DMS79 (cell line): Measurements from ENCODE around the gene SUN1.

Experiments used
- DNase-seq: peaks from one replicate; lab custom pipeline; 2025; lab: John Stamatoyannopoulos, UW

The SUN1 gene

GRCh38 chr7:877312-878232 is 45.3 kb downstream of the SUN1 start:
- DNase-seq: no peak

GRCh38 chr7:879093-879492 is 46.8 kb downstream of the SUN1 start:
- DNase-seq: no peak

DNA sequence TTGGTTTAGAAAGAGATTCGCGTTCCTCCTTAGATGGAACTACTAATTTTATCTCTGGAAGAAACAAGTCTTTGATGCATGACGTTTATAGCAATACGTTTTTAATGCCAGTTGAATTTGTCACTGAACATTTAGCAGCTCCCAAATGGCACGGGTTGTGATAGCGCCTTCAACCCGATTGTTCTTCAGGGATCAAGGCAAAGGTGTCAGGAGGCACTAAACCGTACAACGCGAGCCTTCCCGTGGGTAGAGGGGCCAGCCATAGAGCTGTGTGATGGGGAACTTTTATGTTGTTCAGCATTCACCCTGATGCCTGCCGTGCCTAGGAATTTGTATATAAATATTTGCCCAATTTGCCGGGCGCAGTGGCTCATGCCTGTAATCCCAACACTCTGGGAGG is 47.4 kb downstream of the SUN1 start:
- DNase-seq: no peak

GRCh38 chr7:880450-880849 is 48.2 kb downstream of the SUN1 start:
- DNase-seq: no peak

GRCh38 chr7:881441-882234 is 49.4 kb downstream of the SUN1 start:
- no peak for DNase-seq

GRCh38 chr7:882336-883035 is 50.2 kb downstream of the SUN1 start:
- DNase-seq: no peak

GRCh38 chr7:883055-884021 is 51.1 kb downstream of the SUN1 start:
- DNase-seq: no peak

GRCh38 chr7:884191-885003 is 52.1 kb downstream of the SUN1 start:
- DNase-seq: no peak

DNA sequence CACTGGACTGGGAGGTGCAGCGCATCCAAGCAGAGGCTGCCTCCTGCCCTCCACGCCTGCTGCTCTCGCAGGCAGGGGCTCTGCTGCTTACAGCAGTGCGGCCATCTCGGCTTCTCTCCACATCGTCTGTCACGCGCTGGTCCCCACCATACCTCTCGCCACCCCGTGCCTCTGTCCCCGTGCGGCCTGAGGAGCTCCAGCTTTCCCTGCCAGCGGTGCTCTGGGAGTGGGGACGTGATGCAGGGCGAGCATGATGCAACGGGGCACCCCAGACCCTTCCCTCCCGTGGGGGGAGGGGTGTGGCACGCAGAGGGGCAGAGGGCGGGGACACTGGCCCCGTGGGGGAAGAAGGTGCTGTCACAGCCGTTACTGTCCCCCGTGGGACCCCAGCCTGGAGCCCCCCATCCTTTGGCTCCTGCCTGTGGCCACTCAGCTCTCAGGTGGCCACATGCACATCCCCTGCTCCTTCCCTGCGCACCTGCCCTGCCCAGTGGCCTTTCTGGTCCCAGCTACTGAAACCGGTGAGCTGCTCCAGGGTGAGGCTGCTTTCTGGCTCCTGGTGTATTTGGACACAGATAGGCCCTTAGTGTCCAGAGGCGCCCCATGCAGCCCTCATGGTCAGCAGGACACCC is 53.1 kb downstream of the SUN1 start:
- DNase-seq: no peak

DNA sequence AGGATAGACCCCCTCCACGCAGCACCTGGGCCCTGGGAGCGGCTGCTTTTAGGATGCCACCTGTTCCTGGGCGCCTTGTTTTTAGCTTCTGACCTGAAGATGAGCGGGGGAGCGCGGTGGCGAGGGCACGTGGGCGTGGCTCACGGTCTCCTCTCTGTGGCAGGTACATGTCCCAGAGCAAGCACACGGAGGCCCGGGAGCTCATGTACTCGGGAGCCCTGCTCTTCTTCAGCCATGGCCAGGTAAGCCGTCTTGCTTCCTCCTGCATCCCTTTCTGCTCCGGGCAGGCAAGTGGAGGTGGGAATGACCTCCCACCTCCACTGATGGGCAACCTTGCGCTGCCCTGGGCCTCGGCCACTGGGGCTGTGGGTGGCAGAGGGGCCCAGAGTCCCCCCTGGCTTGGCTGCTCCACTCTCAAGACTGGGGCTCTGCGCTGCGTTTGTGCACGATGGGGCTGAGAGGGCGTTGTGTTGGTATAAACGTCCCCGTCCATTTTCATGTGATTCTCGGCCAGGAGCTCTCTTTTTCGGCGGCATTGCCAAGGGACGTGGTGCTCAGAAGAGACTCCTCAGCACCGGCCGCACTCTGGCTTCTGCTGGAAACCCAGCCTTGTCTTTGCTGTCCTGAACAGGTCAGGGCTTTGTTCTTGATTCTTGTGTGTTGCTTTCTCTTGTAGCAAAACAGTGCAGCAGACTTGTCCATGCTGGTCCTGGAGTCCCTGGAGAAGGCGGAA is 53.8 kb downstream of the SUN1 start:
- DNase-seq: no peak

GRCh38 chr7:886626-887487 is 54.6 kb downstream of the SUN1 start:
- no peak for DNase-seq

DNA sequence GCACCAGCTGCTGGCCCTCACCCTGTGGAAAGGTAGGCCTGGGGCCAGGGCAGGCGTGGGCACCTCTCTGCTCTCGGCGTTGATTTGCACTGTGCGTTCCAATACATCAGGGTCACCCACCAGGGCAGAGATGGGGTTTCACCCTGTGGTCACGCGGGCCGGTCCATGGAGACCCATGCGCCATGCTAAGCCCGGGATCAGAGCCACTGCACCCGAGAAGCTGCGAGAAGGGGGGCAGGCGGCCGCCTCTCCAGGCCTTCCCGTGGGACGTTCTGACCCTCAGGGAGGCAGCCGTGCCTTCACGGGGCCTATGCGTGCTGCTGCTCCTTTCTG is 55.2 kb downstream of the SUN1 start:
- DNase-seq: no peak

DNA sequence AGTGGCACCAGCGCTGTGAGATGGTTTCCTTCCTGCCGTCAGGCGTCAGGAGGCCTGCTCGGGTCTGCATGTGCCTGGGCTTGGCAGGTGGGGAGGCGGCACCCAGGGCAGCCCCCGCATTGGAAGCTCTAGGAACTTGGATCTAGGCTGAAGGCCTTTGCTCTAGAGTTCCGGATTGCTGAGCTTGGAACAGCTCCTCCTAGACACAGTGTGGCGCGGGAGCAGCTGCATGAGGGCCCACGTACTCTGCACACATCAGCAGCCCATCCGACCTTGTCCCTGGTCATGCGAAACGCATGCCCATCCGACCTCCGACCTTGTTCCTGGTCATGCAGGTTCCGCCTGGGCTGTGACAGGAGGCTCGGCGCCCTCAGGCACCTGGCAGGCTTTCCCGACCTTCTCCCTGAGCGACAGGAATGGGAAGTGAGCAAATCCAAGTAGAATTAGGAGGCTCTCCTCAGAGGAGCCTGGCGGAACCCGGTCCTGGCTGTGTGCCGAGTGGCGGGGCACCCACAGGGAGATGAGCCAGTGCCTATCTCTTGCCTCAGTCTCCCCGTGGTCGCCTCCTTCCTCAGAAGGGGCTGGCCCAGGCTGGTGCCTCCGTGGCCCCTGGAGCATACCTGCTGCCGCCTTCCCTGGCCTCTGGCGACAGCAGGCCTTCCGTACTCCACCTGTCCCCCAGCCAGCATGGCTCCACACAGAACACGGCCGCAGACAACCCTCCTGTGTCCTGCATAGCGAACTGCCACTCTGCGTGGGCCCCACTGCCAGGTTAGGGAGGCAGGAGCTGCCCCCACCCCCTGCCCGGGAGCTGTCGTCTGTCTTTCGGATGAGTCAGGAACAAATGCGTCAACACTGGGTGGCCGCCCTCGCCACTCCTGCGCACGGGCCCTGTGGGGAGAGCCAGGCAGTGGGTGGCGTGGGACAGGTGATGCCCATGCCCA is 56.1 kb downstream of the SUN1 start:
- no peak for DNase-seq

DNA sequence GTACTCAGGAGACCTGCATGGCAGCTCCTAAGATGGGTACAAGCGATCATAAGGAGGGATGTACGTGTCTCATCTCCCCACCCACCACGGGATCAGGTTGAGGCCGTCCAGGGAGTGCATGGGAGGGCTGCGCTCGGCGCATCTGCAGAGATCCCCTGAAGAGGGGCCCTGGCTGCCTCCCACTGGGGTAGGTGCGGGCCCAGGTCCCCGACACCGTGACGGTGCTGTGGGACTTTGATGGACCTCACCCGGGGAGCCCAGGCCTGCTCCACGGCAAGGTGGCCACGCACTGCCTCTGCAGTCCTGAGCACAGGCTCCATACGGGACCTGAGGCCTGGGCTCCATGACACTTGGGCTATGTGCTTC is 56.7 kb downstream of the SUN1 start:
- DNase-seq: no peak

- no peak for DNase-seq
Measured at GRCh38 chr7:889391-889790, 57.1 kb downstream of the SUN1 start.

DNA sequence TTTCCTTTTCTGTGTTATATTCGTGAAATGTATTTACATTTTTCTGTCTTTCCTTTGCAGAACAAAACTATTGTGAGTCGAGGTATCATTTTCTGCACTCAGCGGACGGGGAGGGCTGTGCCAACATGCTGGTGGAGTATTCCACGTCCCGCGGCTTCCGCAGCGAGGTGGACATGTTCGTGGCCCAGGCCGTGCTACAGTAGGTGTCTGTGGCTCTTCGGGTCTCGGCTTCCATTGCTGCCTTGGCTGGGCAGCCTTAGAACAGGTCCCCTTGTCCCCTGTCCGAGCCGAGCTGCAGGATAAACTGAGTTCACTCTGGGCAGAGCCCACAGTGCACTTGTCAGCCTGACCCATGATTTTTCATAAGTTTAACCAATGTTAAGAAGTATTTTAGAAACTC is 58.6 kb downstream of the SUN1 start:
- no peak for DNase-seq

DNA sequence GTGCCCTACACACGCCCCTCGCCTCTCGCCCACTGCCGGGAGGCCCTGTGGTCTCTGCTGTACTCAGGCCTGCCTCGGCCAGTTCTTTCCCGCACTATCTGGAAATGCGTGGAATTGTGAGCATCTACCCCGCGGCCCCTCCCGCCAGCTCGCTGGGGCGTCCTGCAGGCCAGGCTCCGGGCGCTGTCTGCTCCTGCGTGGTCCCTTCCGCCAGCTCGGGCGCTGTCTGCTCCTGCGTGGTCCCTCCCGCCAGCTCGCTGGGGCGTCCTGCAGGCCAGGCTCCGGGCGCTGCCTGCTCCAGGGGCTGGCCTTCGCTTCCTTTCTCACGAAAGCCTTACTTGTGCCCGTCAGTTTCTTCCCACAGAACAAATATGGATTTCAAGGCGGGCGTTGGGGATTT is 59.0 kb downstream of the SUN1 start:
- DNase-seq: no peak
